Measurements from ENCODE around the gene KLHL4.
"Not testable (repeated sequence)": the region's sequence is repeated elsewhere in the genome, so short reads cannot be mapped to it uniquely, and the experiment has no call there.

GRCh38 chrX:87478703-87479102, 38.9 kb upstream of the KLHL4 start:
- TF ChIP-seq, protein P1, sequence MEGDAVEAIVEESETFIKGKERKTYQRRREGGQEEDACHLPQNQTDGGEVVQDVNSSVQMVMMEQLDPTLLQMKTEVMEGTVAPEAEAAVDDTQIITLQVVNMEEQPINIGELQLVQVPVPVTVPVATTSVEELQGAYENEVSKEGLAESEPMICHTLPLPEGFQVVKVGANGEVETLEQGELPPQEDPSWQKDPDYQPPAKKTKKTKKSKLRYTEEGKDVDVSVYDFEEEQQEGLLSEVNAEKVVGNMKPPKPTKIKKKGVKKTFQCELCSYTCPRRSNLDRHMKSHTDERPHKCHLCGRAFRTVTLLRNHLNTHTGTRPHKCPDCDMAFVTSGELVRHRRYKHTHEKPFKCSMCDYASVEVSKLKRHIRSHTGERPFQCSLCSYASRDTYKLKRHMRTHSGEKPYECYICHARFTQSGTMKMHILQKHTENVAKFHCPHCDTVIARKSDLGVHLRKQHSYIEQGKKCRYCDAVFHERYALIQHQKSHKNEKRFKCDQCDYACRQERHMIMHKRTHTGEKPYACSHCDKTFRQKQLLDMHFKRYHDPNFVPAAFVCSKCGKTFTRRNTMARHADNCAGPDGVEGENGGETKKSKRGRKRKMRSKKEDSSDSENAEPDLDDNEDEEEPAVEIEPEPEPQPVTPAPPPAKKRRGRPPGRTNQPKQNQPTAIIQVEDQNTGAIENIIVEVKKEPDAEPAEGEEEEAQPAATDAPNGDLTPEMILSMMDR (conservative IDR thresholded peaks at IDR 0.05; ENCODE audit: low read depth, low read length): not testable (repeated sequence)
- TF ChIP-seq EZH2phosphoT487 (IDR thresholded peaks at IDR 0.05; ENCODE audit: borderline replicate concordance, low read length); EZH2 (IDR thresholded peaks at IDR 0.05; ENCODE audit: low read length, unreplicated experiment): not testable (repeated sequence)
